ENCODE measurements around the gene BEX2.
A peak's percentile ranks its signal among the peaks of the same experiment; 100 is the strongest.
"Not testable (repeated sequence)": the region's sequence is repeated elsewhere in the genome, so short reads cannot be mapped to it uniquely, and the experiment has no call there.

The BEX2 gene

GRCh38 chrX:103310555-103311398, at the start of gene BEX2:
TSS of gene BEX2 (minus strand) at chrX:103310990. CDS start at chrX:103309976, 1,014 bp downstream.
- peak; percentile 2 to 90 (median 70) for DNase-seq

GRCh38 chrX:103360092-103360491, 49.3 kb upstream of the BEX2 start:
- no peak for DNase-seq

DNA sequence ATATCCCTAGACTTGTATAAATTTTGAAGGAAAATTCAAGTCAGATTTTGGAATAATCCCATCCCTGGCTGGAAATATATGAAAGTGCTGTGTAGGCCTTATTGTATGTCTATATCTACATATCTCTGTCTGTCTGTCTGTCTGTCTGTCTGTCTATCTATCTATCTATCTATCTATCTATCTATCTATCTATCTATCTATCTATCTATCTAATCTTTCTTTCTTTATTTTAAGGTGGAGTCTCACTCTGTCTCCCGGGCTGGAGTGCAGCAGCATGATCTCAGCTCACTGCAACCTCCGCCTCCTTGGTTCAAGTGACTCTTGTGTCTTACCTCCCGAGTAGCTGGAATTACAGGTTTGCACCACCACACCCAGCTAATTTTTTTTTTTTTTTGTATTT, 48.8 kb upstream of the BEX2 start:
- not testable (repeated sequence) for DNase-seq

- no peak for DNase-seq
Measured at GRCh38 chrX:103357871-103358270, 47.1 kb upstream of the BEX2 start.

- peak in 23 of 56 donors; percentile 1 to 36 (median 7) for DNase-seq
Measured at GRCh38 chrX:103356858-103357257, 46.1 kb upstream of the BEX2 start.

- DNase-seq = peak in 47 of 56 donors; percentile 0 to 70 (median 30)
Measured at GRCh38 chrX:103356130-103356798, 45.5 kb upstream of the BEX2 start, which contains the start of gene TCEAL9. TSS of gene TCEAL9 (plus strand) at chrX:103356506. CDS start at chrX:103357685, 1,179 bp downstream.

DNA sequence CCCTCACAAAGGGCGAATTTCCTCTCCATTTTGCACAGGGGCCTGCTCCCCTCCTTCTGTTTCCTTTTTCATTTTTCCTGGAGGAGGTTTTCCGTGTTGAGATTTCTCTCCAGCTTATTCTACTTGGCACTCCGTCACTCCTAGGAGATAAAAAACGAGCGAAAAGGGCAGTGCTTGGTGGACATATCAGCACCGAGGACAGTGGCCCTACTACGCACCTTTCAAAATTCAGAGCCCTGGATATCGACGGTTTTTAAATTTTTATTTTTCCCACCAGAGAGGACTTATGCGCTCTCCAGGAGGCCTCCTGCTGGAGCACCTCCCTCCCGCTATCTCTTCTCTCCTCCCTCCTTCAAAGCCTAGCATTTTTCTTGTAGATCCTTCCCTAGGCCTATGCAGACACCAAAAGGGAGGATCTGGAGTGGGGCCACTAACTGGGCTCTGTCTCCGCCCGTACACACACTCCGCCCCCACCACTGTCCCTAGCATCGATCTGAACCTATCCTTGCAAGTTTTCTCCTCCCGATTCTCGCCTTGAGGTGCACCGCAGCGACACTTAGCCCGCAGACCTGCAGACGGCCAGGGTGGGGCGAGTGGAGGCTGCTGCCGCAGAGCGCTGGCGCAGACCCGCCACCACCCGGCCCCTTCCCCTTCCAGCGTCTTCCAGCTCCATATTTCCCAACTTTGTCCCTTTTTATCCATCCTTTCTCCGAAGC, 37.0 kb upstream of the BEX2 start:
- DNase-seq = no peak

- no peak for DNase-seq
Measured at GRCh38 chrX:103344606-103345005, 33.8 kb upstream of the BEX2 start.

DNA sequence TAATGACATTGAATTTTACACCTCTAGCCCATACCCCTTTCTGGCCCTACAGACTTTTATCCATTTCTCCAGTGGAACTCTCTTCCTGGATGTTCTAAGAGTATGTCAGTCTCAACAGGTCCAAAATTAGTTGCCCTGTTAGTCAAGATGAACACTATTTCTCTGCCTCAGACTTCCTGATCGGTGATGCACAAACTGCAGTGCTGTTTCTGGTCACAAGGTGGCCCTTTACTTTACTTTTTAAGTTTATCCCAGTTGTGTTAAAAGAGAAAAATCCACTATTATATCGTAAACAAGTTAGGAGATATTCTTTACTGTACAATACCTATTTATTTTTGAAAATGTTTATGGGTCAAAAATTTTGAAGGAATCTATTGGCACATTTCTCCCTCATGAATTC, 32.3 kb upstream of the BEX2 start:
- peak in 21 of 56 donors; percentile 0 to 50 (median 3) for DNase-seq

DNA sequence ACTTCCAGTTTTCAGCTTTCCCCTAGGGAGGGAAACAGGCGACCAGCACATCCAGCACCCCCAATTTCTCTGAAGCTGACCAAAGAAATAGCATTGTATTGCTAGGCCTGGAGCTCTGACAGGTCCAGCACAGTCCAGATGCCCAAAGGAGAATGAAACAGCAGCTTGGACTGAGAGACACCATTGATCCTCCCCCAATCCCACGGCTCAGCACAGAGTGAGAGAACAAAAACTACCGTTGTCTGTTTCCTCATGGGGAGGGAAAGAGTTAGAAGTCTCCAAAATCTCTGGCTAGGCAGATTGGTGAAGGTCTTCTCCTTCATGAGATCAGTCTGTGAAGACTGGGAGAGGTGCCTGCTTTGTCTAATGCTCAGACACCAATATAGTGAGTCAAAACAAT, 27.9 kb upstream of the BEX2 start:
- peak in 31 of 56 donors; percentile 0 to 42 (median 8) for DNase-seq

GRCh38 chrX:103330681-103331288, 20.0 kb upstream of the BEX2 start:
- DNase-seq = peak in 23 of 56 donors; percentile 0 to 52 (median 17)

DNA sequence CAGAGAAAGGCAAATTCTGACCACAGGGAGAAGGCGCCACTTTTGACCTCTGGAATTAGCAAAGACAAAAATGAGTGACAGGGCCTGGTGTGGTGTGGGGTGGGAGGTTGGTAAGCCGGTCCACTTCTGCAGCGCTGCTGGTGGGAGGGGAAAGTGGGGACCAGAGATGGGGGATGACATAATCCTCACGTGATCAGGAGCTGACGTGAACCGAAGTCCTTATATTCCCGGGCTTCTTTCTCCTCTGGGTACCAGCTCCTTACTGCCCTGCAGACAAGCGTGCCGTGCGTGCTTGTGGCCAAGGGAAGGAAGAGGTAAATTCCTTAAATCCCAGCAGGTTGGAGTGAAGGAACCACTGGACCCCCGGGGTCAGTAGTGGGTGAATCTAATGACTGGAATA, 19.2 kb upstream of the BEX2 start, which contains the start of gene TCEAL7:
Gene TCEAL7, plus strand, starts transcription at position 249 of the 400 bp plus-strand sequence. CDS start 1,165 bp downstream, outside the sequence.
- DNase-seq = peak in 53 of 56 donors; percentile 1 to 78 (median 50)

DNA sequence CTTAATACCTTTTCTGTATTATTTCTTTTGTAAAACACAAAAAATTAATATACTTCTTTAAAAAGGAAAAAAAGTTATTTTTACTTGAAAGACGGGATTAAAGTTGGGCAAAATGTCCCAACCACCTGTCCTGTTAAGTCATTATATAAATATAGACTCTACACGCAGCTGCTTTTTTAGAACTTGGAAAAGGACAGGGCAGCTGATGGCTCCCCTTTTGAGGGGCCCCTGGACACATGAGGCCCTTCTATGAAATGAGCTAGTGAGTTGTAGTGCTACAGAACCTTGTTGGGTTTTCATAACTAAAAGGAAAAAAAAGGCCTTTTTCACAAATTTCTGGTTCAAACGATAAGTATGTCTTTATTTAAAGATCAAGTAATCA, 600 bp upstream of the BEX2 start:
- DNase-seq = no peak

GRCh38 chrX:103309860-103310554, 783 bp downstream of the BEX2 start:
- peak in 14 of 56 donors; percentile 1 to 15 (median 4) for DNase-seq

- not testable (repeated sequence) for DNase-seq
Measured at GRCh38 chrX:103305666-103306065, 5.1 kb downstream of the BEX2 start.

DNA sequence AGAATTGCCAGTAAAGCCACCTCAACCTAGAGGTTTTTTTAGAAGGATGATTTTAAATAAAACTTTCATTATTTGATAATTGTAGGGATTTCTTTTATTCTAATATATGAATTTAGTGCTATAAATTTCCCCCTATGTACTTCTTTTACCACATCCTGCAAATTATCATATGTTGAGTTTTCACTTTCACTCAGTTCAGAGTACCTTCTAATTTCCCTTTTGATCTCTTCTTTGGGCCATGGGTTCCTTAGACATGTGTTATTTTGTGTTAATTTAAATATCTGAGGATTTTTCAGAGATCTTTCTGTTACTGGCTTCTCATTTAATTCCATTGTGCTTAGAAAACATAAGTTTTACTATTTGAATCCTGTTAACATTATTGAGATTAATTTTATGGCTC, 6.1 kb downstream of the BEX2 start:
- DNase-seq = no peak

DNA sequence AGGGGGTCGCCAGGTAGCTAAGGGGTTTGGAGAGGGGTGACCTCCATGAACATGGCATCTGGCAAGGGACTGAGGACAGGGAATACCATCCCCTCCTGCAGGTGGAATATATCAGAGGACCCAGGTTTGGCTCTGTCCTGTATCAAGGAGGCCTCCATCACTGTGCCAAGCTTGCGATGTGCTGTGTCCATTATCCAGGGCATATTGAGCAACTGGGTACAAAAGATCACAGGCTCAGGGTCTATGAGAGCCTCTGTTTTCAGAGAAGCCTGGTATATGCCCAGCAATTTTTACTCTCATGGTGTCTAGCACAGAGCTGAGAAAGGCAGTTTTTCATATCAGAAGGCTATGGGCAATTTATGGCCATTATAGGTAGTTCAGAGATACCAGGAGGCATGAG, 17.7 kb downstream of the BEX2 start:
- no peak for DNase-seq

DNA sequence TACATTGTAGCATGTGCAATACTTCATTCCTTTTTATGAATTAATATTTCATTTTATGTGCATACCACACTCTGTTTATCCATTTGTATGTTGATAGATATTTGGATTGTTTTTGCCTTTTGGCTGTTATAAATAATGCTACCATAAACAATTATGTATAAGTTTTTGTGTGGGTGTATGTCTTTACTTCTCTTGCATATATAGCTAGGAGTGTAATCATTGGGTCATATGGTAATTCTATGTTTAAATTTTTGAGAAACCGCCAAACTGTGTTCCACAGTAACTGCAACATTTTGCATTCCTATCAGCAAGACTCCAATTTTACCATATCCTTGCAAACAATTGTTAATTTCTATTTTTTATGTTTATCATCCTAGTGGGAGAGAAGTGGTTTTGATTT, 31.2 kb downstream of the BEX2 start:
- DNase-seq = no peak

- peak in 49 of 56 donors; percentile 1 to 71 (median 27) for DNase-seq
Measured at GRCh38 chrX:103276581-103277002, 34.2 kb downstream of the BEX2 start, which contains the start of gene TCEAL5. TSS of gene TCEAL5 (minus strand) at chrX:103276750. CDS start at chrX:103274563, 2,187 bp downstream.

DNA sequence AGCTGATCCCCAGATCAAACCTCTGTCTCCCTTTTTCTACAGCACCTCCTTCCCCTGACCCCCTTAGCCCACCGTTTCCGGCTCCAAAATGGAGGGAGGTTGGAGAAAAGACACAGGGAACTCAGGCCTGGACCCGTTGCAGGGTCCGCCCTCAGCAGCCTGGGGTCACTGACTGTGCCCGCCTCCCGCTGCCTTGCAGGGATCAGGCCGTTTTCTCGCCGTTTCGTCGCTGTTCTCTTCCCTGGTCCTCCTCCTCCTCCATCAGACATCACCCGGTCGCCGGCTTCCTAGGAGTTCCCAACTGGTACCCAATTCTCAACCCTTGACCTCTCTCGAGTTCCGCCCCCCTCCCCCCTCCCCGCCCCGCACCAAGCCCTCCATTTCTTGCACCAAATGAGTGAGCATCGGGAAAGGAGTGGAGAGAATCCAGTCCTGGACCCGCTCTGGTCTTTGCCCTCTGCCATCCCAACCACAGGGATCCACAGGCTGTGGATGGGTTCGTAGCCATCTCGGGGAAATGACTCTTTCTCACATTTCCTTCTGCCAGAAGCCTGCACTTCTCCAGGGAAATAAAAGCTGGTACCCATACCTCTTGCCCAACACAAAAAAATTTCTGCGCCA, 34.7 kb downstream of the BEX2 start:
- DNase-seq = peak in 25 of 56 donors; percentile 0 to 26 (median 5)

Measured in nucleus accumbens (tissue), 56 donors.